GM10248 (cell line): ENCODE measurements around the gene CDK5R1.

Experiments
- CTCF ChIA-PET: fragments of 300-600 bp; sonication (Branson Sonifier 250); formaldehyde crosslinking; extraction: SDS; loops from one replicate; lab custom pipeline; 2021; ENCODE audit warnings: antibody characterized with exemption; lab: Yijun Ruan, JAX
- POLR2A ChIA-PET: fragments of 350-650 bp; sonication (Branson Sonifier 250); formaldehyde crosslinking; extraction: SDS; loops from one replicate; lab custom pipeline; 2020; ENCODE audit warnings: antibody characterized with exemption; lab: Yijun Ruan, JAX
- DNase-seq: peaks from one replicate; pipeline ENCODE4 v3.0.0; 2012; ENCODE audit errors: extremely low spot score
- CTCF ChIP-seq: IDR thresholded peaks from 2 replicates; pipeline ENCODE4 v1.5.1; 2012; ENCODE audit warnings: mild to moderate bottlenecking, low read depth; ENCODE audit errors: extremely low read depth, missing control alignments, control extremely low read depth

The CDK5R1 gene

GRCh38 chr17:32463304-32463703, 23.5 kb upstream of the CDK5R1 start:
- ChIA-PET POLR2A (no interaction called here), CTCF (interaction anchor here (0.9 to 12.7 kb wide), 28 partner anchors 9 to 557 kb away, joined by 3 to 177 read pairs (median 7); partner anchors contain the start of genes CDK5R1, MYO1D and PSMD11)
- no peak for DNase-seq
- TF ChIP-seq CTCF, result no peak

- ChIA-PET POLR2A (no interaction called here), CTCF (interaction anchor here (0.7 to 12.7 kb wide), 10 partner anchors 12 to 534 kb away, joined by 3 to 177 read pairs (median 18); partner anchors contain the start of genes CDK5R1, MYO1D and PSMD11)
- DNase-seq, result no peak
- no peak for TF ChIP-seq CTCF
Measured at GRCh38 chr17:32464374-32464773, 22.4 kb upstream of the CDK5R1 start.

GRCh38 chr17:32467949-32468348, 18.8 kb upstream of the CDK5R1 start:
- no peak for TF ChIP-seq CTCF
- DNase-seq, result no peak
- CTCF ChIA-PET, result interaction anchor here (11.3 to 12.7 kb wide), 2 partner anchors 17 to 23 kb away, joined by 139 to 177 read pairs; partner anchors contain the start of genes CDK5R1 and PSMD11
- POLR2A ChIA-PET, result no interaction called here

GRCh38 chr17:32470405-32471167, 16.2 kb upstream of the CDK5R1 start:
- no peak for TF ChIP-seq CTCF
- ChIA-PET CTCF (interaction anchor here (1.1 to 12.7 kb wide), 5 partner anchors 9 to 406 kb away, joined by 3 to 177 read pairs (median 10); partner anchors contain the start of genes CDK5R1 and PSMD11), POLR2A (no interaction called here)
- no peak for DNase-seq

GRCh38 chr17:32471652-32472051, 15.1 kb upstream of the CDK5R1 start:
- ChIA-PET CTCF (interaction anchor here (0.6 to 12.7 kb wide), 6 partner anchors 10 to 406 kb away, joined by 3 to 177 read pairs (median 6); partner anchors contain the start of genes CDK5R1 and PSMD11), POLR2A (no interaction called here)
- DNase-seq, result no peak
- TF ChIP-seq CTCF, result no peak

GRCh38 chr17:32475258-32475657, 11.5 kb upstream of the CDK5R1 start:
- no peak for DNase-seq
- no peak for TF ChIP-seq CTCF
- ChIA-PET CTCF (interaction anchor here (2.3 to 5.3 kb wide), 3 partner anchors 8 to 13 kb away, joined by 13 to 53 read pairs (median 15); no protein-coding TSS in a partner anchor), POLR2A (no interaction called here)
